ENCODE measurements around the gene PPOX.

The PPOX gene

DNA sequence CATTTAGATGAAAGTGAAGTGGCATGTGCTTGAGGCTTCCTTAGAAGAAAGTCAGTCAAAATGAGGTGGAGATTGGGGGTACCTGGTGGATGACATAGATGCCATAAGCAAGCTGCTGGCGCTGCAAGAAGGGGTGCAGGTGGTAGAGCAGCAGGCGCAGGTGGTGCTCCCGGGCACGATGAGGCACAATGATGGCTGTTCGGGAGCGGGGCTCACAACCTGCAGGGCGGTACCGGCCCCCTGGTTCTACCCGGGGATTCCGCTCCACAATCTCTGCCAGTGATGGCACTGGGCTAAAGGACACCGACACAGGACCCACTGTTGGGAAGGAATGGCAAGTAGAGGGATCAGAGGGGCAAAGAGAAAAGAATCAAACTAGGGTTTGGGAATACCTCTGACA lies 8.7 kb downstream of the PPOX start:
- no peak overlapping the region for H3K9ac ChIP-seq (ENCODE audit: low read length)
- no peak overlapping the region for H3K4me3 ChIP-seq (ENCODE audit: insufficient read depth, low read length, poor library complexity, severe bottlenecking)
- peaks cover 13% of the 10 kb centered on the region; the same call in 1 of the 2 replicates for H3F3A ChIP-seq (ENCODE audit: insufficient read depth)
- no peaks in the 10 kb centered on the region for H3K27me3 ChIP-seq (ENCODE audit: low read length)
- no peak for TF ChIP-seq EZH2phosphoT487 (conservative IDR thresholded peaks at IDR 0.05; ENCODE audit: low read length)
- TF ChIP-seq, protein P1, sequence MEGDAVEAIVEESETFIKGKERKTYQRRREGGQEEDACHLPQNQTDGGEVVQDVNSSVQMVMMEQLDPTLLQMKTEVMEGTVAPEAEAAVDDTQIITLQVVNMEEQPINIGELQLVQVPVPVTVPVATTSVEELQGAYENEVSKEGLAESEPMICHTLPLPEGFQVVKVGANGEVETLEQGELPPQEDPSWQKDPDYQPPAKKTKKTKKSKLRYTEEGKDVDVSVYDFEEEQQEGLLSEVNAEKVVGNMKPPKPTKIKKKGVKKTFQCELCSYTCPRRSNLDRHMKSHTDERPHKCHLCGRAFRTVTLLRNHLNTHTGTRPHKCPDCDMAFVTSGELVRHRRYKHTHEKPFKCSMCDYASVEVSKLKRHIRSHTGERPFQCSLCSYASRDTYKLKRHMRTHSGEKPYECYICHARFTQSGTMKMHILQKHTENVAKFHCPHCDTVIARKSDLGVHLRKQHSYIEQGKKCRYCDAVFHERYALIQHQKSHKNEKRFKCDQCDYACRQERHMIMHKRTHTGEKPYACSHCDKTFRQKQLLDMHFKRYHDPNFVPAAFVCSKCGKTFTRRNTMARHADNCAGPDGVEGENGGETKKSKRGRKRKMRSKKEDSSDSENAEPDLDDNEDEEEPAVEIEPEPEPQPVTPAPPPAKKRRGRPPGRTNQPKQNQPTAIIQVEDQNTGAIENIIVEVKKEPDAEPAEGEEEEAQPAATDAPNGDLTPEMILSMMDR (IDR thresholded peaks at IDR 0.05; ENCODE audit: insufficient read depth, low read length, poor library complexity, severe bottlenecking): no peak
- no peaks in the 10 kb centered on the region for H3K9me2 ChIP-seq (replicated peaks; ENCODE audit: insufficient read depth, low read length)
- H3K4me2 ChIP-seq (ENCODE audit: low read depth, low read length, poor library complexity, severe bottlenecking): no peak overlapping the region
- no peak overlapping the region for H3K27ac ChIP-seq (ENCODE audit: low read depth, low read length)
- no peaks in the 10 kb centered on the region for H3K36me3 ChIP-seq (ENCODE audit: low read length)
- H2AFZ ChIP-seq (ENCODE audit: low read depth, low read length, severe bottlenecking): no peak overlapping the region
- H3K9me3 ChIP-seq (ENCODE audit: insufficient read depth, low read length): no peaks in the 10 kb centered on the region
- no peaks in the 10 kb centered on the region; the same call in 1 of the 2 replicates for H3K79me2 ChIP-seq (ENCODE audit: insufficient read depth, low read length)
- no peaks in the 10 kb centered on the region for H4K20me1 ChIP-seq (ENCODE audit: low read depth, low read length)

DNA sequence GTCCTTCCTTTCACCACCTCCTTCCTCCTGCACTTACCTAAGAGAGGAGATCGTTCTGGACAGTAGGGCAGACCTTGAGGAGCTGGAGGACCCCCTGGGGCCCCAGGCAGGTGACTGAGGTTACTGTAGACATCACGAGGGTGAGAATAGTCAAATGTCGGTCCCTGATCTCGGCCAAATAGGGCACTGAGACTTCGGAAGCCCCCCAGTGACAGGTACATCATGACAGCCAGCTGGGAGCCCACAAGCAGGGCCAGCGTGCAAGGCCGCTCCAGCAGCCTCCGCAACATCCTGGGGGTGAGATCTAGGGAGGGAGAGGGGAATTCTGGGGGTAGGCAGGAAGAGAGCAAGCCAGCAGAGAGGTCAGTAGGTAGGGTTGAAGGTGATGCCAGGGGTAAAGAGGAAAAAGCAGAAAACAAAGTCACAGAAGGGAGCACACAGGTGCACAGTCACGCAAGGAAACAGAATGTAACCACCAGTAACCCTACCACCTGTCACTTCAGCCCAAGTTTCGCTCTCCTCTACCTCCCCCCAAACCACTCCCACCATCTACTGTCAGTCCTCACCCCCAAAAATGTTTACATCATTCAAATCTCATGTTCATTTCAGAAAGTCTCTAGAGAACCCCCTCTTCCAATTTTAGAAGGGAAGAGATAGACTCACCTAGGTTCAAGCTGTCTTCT lies 9.7 kb downstream of the PPOX start:
- H3F3A ChIP-seq (ENCODE audit: insufficient read depth): peaks cover 13% of the 10 kb centered on the region; the same call in 1 of the 2 replicates
- H3K4me2 ChIP-seq (ENCODE audit: low read depth, low read length, poor library complexity, severe bottlenecking): peak overlapping the region; percentile 85
- H3K9me2 ChIP-seq (replicated peaks; ENCODE audit: insufficient read depth, low read length): no peaks in the 10 kb centered on the region
- H3K27ac ChIP-seq (ENCODE audit: low read depth, low read length): peak overlapping the region; percentile 52
- no peaks in the 10 kb centered on the region; the same call in 1 of the 2 replicates for H3K79me2 ChIP-seq (ENCODE audit: insufficient read depth, low read length)
- TF ChIP-seq EZH2phosphoT487 (conservative IDR thresholded peaks at IDR 0.05; ENCODE audit: low read length): no peak
- TF ChIP-seq, protein P1 (IDR thresholded peaks at IDR 0.05; ENCODE audit: insufficient read depth, low read length, poor library complexity, severe bottlenecking): no peak
- H3K36me3 ChIP-seq (ENCODE audit: low read length): no peaks in the 10 kb centered on the region
- H3K4me3 ChIP-seq (ENCODE audit: insufficient read depth, low read length, poor library complexity, severe bottlenecking): peak overlapping the region; percentile 86
- H3K9ac ChIP-seq (ENCODE audit: low read length): peak overlapping the region; percentile 69
- no peaks in the 10 kb centered on the region for H3K9me3 ChIP-seq (ENCODE audit: insufficient read depth, low read length)
- no peak overlapping the region for H2AFZ ChIP-seq (ENCODE audit: low read depth, low read length, severe bottlenecking)
- H3K27me3 ChIP-seq (ENCODE audit: low read length): no peaks in the 10 kb centered on the region
- H4K20me1 ChIP-seq (ENCODE audit: low read depth, low read length): no peaks in the 10 kb centered on the region

DNA sequence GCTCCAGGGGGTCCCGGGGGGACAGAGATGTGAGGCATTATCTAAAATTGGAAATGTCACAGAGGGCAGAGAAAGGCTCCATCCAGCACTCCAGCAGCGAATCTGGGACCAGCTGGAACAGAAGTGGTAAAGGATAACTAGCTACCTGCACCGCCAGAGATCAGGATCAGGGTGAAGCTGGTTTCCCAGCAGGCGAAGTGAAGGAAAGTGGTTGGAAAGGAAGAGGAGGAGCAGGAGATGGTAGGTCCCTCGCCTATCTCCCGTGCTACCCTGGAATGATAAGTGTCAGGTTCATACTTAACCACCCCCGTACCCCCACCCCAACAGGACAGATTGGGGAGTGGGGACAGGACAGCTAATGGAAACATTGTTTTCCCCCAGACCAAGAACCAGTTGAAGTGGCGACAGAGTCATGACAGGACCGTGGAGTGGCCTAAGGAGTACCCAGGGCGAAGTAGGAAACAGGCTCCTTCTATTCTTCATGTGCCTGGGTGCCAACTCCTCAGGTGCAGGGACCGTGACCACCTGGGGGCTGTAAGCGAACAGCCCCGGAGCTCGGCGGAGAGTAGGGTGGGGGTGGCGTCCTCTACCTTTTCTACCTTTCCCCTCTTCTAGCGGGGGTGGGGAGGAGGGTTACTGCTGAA lies 10.4 kb downstream of the PPOX start:
- peak overlapping the region; percentile 85 for H3K4me2 ChIP-seq (ENCODE audit: low read depth, low read length, poor library complexity, severe bottlenecking)
- H3F3A ChIP-seq (ENCODE audit: insufficient read depth): peaks cover 13% of the 10 kb centered on the region; the same call in 1 of the 2 replicates
- no peaks in the 10 kb centered on the region for H3K36me3 ChIP-seq (ENCODE audit: low read length)
- H3K27ac ChIP-seq (ENCODE audit: low read depth, low read length): peak overlapping the region; percentile 52
- no peaks in the 10 kb centered on the region for H3K9me3 ChIP-seq (ENCODE audit: insufficient read depth, low read length)
- no peaks in the 10 kb centered on the region for H3K27me3 ChIP-seq (ENCODE audit: low read length)
- H4K20me1 ChIP-seq (ENCODE audit: low read depth, low read length): no peaks in the 10 kb centered on the region
- H2AFZ ChIP-seq (ENCODE audit: low read depth, low read length, severe bottlenecking): peak overlapping the region; percentile 87
- TF ChIP-seq EZH2phosphoT487 (conservative IDR thresholded peaks at IDR 0.05; ENCODE audit: low read length): no peak
- TF ChIP-seq, protein P1 (IDR thresholded peaks at IDR 0.05; ENCODE audit: insufficient read depth, low read length, poor library complexity, severe bottlenecking): no peak
- H3K9ac ChIP-seq (ENCODE audit: low read length): peak overlapping the region; percentile 69
- no peaks in the 10 kb centered on the region for H3K9me2 ChIP-seq (replicated peaks; ENCODE audit: insufficient read depth, low read length)
- peak overlapping the region; percentile 86 for H3K4me3 ChIP-seq (ENCODE audit: insufficient read depth, low read length, poor library complexity, severe bottlenecking)
- no peaks in the 10 kb centered on the region; the same call in 1 of the 2 replicates for H3K79me2 ChIP-seq (ENCODE audit: insufficient read depth, low read length)
